Liver (tissue), 9 donors: ENCODE results near the gene ZNF689. TPM values are rescaled to one million over a fixed set of nuclear protein-coding genes. Genes with fewer than 3 reads are reported as not detected.

Experiments used
- DNase-seq: peaks from one replicate; pipeline ENCODE4 v3.0.0-alpha.2; 2017; ENCODE audit warnings: low spot score
- H3K27ac ChIP-seq, 2 donors: one replicate each; pipeline ENCODE4 v1.7.0; 2013; ENCODE audit warnings: inconsistent platforms in 2 of 2, low read length in 2 of 2, control low read depth in 1 of 2, low read depth in 1 of 2, mild to moderate bottlenecking in 1 of 2
- H3K27me3 ChIP-seq, 4 donors: one replicate each; pipeline versions ENCODE4 v1.6.1 to v1.7.0; 2013; ENCODE audit warnings: low read length in 3 of 4, inconsistent platforms in 1 of 4, mild to moderate bottlenecking in 1 of 4, moderate library complexity in 1 of 4; ENCODE audit not compliant: control insufficient read depth in 4 of 4, insufficient read depth in 4 of 4
- H3K36me3 ChIP-seq, 4 donors: one replicate each; pipeline versions ENCODE4 v1.6.1 to v1.7.0; 2013; ENCODE audit warnings: low read length in 3 of 4, mild to moderate bottlenecking in 3 of 4, low read depth in 1 of 4, moderate library complexity in 1 of 4; ENCODE audit not compliant: control insufficient read depth in 4 of 4, insufficient read depth in 3 of 4
- H3K4me1 ChIP-seq, 4 donors: one replicate each; pipeline versions ENCODE4 v1.6.1 to v1.7.0; 2013; ENCODE audit warnings: low read length in 3 of 4, mild to moderate bottlenecking in 3 of 4, moderate library complexity in 1 of 4; ENCODE audit not compliant: control insufficient read depth in 4 of 4, insufficient read depth in 4 of 4
- H3K4me3 ChIP-seq, 3 donors: one replicate each; pipeline versions ENCODE4 v1.6.1 to v1.7.0; 2013; ENCODE audit warnings: low read length in 3 of 3, control low read depth in 1 of 3, low read depth in 1 of 3, mild to moderate bottlenecking in 1 of 3
- H3K9ac ChIP-seq, 2 donors: one replicate each; pipeline ENCODE4 v1.7.0; 2013; ENCODE audit warnings: low read length in 2 of 2, mild to moderate bottlenecking in 2 of 2, moderate library complexity in 2 of 2, control low read depth in 1 of 2, low read depth in 1 of 2
- H3K9me3 ChIP-seq, 4 donors: one replicate each; pipeline versions ENCODE4 v1.6.1 to v1.7.0; 2013; ENCODE audit warnings: low read length in 3 of 4; ENCODE audit not compliant: control insufficient read depth in 4 of 4
- ATF3 ChIP-seq: IDR thresholded peaks from 2 replicates; pipeline ENCODE4 v1.6.1; 2016; ENCODE audit warnings: antibody characterized with exemption
- CTCF ChIP-seq: fragments of 150-350 bp; IDR thresholded peaks from 2 replicates; pipeline ENCODE4 v1.5.1; 2017; ENCODE audit warnings: improper control_type of control experiment, low read depth, low read length; ENCODE audit not compliant: missing input control
- EGR1 ChIP-seq, 2 donors: IDR thresholded peaks; 2 replicates each; pipeline ENCODE4 v1.6.1; 2016 to 2018; ENCODE audit warnings: antibody characterized with exemption in 2 of 2, low read depth in 2 of 2
- FOXA1 ChIP-seq: IDR thresholded peaks from 2 replicates; pipeline ENCODE4 v1.6.1; 2016; ENCODE audit warnings: antibody characterized with exemption
- FOXA2 ChIP-seq: IDR thresholded peaks from 2 replicates; pipeline ENCODE4 v1.6.1; 2016; ENCODE audit warnings: antibody characterized with exemption
- GABPA ChIP-seq, 2 donors: IDR thresholded peaks in 1 of 2; conservative IDR thresholded peaks in 1 of 2; 2 replicates each; pipeline ENCODE4 v1.6.1; 2016; ENCODE audit warnings: antibody characterized with exemption in 2 of 2, mild to moderate bottlenecking in 1 of 2, moderate library complexity in 1 of 2
- HNF4A ChIP-seq, 2 donors: conservative IDR thresholded peaks; 2 replicates each; pipeline ENCODE4 v1.6.1; 2016; ENCODE audit warnings: antibody characterized with exemption in 2 of 2, mild to moderate bottlenecking in 2 of 2
- HNF4G ChIP-seq: IDR thresholded peaks from 2 replicates; pipeline ENCODE4 v1.6.1; 2016; ENCODE audit warnings: antibody characterized with exemption
- JUND ChIP-seq, 2 donors: IDR thresholded peaks; 2 replicates each; pipeline ENCODE4 v1.6.1; 2016; ENCODE audit warnings: antibody characterized with exemption in 2 of 2
- MAX ChIP-seq: IDR thresholded peaks from 2 replicates; pipeline ENCODE4 v1.6.1; 2016; ENCODE audit warnings: antibody characterized with exemption
- NR2F2 ChIP-seq: IDR thresholded peaks from 2 replicates; pipeline ENCODE4 v1.6.1; 2016; ENCODE audit warnings: antibody characterized with exemption
- RAD21 ChIP-seq, 2 donors: IDR thresholded peaks; 2 replicates each; pipeline ENCODE4 v1.6.1; 2016; ENCODE audit warnings: antibody characterized with exemption in 2 of 2, mild to moderate bottlenecking in 2 of 2
- REST ChIP-seq: IDR thresholded peaks from 2 replicates; pipeline ENCODE4 v1.6.1; 2016; ENCODE audit warnings: antibody characterized with exemption, mild to moderate bottlenecking
- RXRA ChIP-seq, 2 donors: IDR thresholded peaks; 2 replicates each; pipeline ENCODE4 v1.6.1; 2017 to 2018; ENCODE audit warnings: antibody characterized with exemption in 2 of 2, mild to moderate bottlenecking in 1 of 2
- SP1 ChIP-seq: IDR thresholded peaks from 2 replicates; pipeline ENCODE4 v1.6.1; 2018; ENCODE audit warnings: antibody characterized with exemption, mild to moderate bottlenecking
- TAF1 ChIP-seq: conservative IDR thresholded peaks from 2 replicates; pipeline ENCODE4 v1.6.1; 2016; ENCODE audit warnings: antibody characterized with exemption, mild to moderate bottlenecking
- YY1 ChIP-seq: IDR thresholded peaks from 2 replicates; pipeline ENCODE4 v1.6.1; 2016; ENCODE audit warnings: antibody characterized with exemption, mild to moderate bottlenecking
- ZBTB33 ChIP-seq: IDR thresholded peaks from 2 replicates; pipeline ENCODE4 v1.6.1; 2016; ENCODE audit warnings: antibody characterized with exemption
- WGBS: extraction: QIAGEN DNeasy Blood & Tissue Kit; methylation state at CpG from one replicate; pipeline ENCODE4 v1.1.7; 2013; 5-methylcytosine and 5-hydroxymethylcytosine counted together
- polyA plus RNA-seq, 2 donors: library from polyadenylated mRNA; stranded (reverse) in 1 of 2; unstranded in 1 of 2; fragments of 200-250 nt in 1 of 2; fragments of >200 nt in 1 of 2; fragmentation: Nextera tagmentation in 1 of 2; extraction: Ambion mirVana in 1 of 2; gene quantifications; one replicate each; pipeline versions ENCODE4 v1.2.1 to v1.2.3, GENCODE V29; 2013 to 2015
- total RNA-seq, 2 donors: library from RNA; depleted of rRNA; stranded (reverse); fragments of >200 nt; gene quantifications; one replicate each; pipeline ENCODE4 v1.2.3, GENCODE V29; 2014
- donor health status: healthy.
- donor health status: healthy.
- donor health status: healthy.
- donor health status: healthy.
- donor health status: healthy.

Gene ZNF689
- total and polyA plus RNA-seq, 4 donors, result 2.6 to 5.8 (median 4.3) TPM

GRCh38 chr16:30649725-30650368 lies 39.7 kb upstream of the ZNF689 start:
- no peak for TF ChIP-seq FOXA1
- TF ChIP-seq ZBTB33, result no peak
- no peak for TF ChIP-seq FOXA2
- no peak for TF ChIP-seq HNF4G
- 47% methylated on average over 22 of the region's 22 CpGs for WGBS
- Histone ChIP-seq H3K9me3 (no peaks in the 10 kb centered on the region), H3K36me3 (peaks cover 2 to 14% (median 9%) of the 10 kb centered on the region in 4 donors), H3K4me3 (peak overlapping the region; percentile 27 to 82 (median 62)), H3K9ac (peak overlapping the region; percentile 34 to 82), H3K27me3 (no peaks in the 10 kb centered on the region), H3K4me1 (peaks cover 0 to 21% (median 9%) of the 10 kb centered on the region in 4 donors), H3K27ac (peak overlapping the region; percentile 87 to 97)
- DNase-seq, result peak; percentile 46

- Histone ChIP-seq H3K36me3 (no peaks in the 10 kb centered on the region), H3K27me3 (no peaks in the 10 kb centered on the region), H3K9me3 (no peaks in the 10 kb centered on the region), H3K4me1 (peaks cover 0 to 17% (median 6%) of the 10 kb centered on the region in 4 donors), H3K4me3 (no peak overlapping the region), H3K9ac (no peak overlapping the region), H3K27ac (no peak overlapping the region)
- no peak for TF ChIP-seq HNF4G
- no peak for TF ChIP-seq YY1
- TF ChIP-seq JUND (IDR thresholded peaks at IDR 0.05), result no peak
- TF ChIP-seq GABPA (IDR thresholded peaks at IDR 0.05 in 1 of 2, conservative IDR thresholded peaks at IDR 0.05 in 1 of 2), result no peak
- TF ChIP-seq HNF4A (conservative IDR thresholded peaks at IDR 0.05), result no peak
- TF ChIP-seq SP1, result no peak
- TF ChIP-seq RAD21 (IDR thresholded peaks at IDR 0.05), result no peak
- no peak for TF ChIP-seq ATF3
- no peak for TF ChIP-seq MAX
- no peak for TF ChIP-seq NR2F2
- TF ChIP-seq ZBTB33, result no peak
- TF ChIP-seq EGR1 (IDR thresholded peaks at IDR 0.05; ENCODE audit: low read depth in 2 of 2), result no peak
- no peak for TF ChIP-seq FOXA1
- TF ChIP-seq RXRA (IDR thresholded peaks at IDR 0.05), result no peak
- no peak for TF ChIP-seq REST
- TF ChIP-seq CTCF, result no peak
- TF ChIP-seq TAF1, result no peak
- TF ChIP-seq FOXA2, result no peak
- WGBS, result 83% methylated on average over 1 of the region's 1 CpG
- DNase-seq, result no peak
These were observed 37.0 kb upstream of the ZNF689 start for GRCh38 chr16:30647274-30647571.
